GM21367 (cell line): ENCODE measurements around the gene NRG3.

Experiments used
- ATAC-seq: cut with Tn5 transposase; IDR thresholded peaks from one replicate; pipeline ENCODE4 v1.9.1; 2021; ENCODE audit not compliant: unreplicated experiment

Gene NRG3

GRCh38 chr10:81874875-81875466, at the start of gene NRG3:
NRG3 (plus strand) TSS chr10:81875194.
- ATAC-seq, result no peak

DNA sequence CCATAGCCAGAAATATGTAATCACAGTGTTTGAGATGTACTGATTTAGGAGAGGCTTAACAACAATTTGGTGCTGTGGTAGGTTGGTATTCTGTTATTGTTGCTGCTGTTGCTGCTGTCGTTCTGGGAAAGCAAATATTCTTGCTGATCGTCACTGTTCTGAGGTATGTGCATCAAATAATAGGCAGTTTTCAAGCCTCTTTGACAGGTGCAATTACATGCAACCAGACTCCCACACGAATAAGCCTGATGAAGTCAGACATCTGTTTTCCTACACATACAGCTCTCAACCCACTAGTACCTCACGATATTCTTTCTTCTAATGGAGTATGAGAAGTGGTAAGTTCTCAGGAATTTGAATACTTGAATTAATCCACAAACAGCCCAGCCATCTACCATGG, 46.7 kb upstream of the NRG3 start:
- no peak for ATAC-seq

- ATAC-seq, result no peak
Observed at GRCh38 chr10:81831060-81831459, 43.9 kb upstream of the NRG3 start.

DNA sequence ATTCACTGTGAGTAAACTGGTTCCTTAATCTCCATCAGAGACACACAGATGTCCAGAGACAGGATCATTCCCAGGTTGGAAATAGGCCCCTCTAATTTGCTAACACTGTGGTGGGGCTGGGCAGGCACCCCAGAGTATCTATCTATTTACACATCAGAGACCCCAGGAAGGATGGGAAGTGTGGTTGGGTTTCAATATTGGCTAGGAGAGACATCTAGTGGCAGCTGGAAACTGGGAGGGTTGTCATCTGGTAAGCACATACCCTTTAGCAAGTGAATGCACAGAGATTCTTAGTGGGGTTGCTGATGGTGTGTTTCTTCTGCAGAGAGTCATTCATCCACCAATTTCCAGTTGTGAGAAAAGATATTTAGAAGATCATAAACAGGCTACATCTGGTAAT, 36.0 kb upstream of the NRG3 start:
- ATAC-seq, result no peak

- no peak for ATAC-seq
Observed at GRCh38 chr10:81843042-81843441, 32.0 kb upstream of the NRG3 start.

GRCh38 chr10:81847675-81848074, 27.3 kb upstream of the NRG3 start:
- ATAC-seq, result no peak

- no peak for ATAC-seq
Observed at GRCh38 chr10:81848514-81848913, 26.5 kb upstream of the NRG3 start.

- no peak for ATAC-seq
Observed at GRCh38 chr10:81848931-81849330, 26.1 kb upstream of the NRG3 start.

GRCh38 chr10:81862596-81862995, 12.4 kb upstream of the NRG3 start:
- no peak for ATAC-seq

DNA sequence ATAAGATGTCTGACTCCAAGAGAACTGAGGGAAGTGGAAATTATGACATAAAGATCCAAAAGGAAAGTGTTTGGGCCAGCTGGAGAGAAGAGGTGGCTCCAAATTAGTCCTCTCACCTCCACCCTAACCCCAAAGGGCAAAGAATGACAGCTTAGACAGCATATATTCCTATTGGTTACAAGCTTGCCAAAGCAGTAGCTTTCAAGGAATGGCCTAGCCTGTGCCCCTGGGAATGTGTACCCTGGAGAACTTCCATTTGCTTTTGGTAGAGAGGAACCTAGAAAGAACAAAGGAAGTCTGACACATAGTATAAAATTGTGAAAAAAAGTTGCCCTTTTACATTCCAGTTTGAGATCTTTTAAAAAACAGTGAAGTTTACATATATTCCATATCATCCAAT, 11.2 kb upstream of the NRG3 start:
- ATAC-seq, result no peak

DNA sequence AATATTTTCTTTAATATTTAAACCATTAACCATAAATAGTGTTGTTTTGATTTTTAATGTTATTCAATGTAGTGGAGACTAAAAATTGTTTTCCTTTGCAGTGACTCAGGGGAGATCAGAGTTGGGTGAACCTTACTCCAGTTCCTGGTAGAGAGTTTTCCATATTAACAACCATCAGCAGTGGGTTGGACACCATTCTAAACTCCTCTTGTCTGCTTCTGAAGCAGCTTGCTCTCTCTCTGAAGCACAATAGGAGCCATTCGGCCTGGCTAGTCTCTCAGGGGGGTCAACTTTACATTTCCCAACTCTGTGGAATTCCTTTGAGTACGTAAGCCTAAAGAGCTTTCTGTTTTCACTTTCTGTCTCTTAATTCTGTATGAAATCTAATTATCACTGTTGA, 9.4 kb upstream of the NRG3 start:
- ATAC-seq, result no peak

- ATAC-seq, result peak; percentile 82
Observed at GRCh38 chr10:81866753-81867152, 8.2 kb upstream of the NRG3 start.

- no peak for ATAC-seq
Observed at GRCh38 chr10:81870472-81870871, 4.5 kb upstream of the NRG3 start.

- ATAC-seq, result no peak
Observed at GRCh38 chr10:81871558-81871957, 3.4 kb upstream of the NRG3 start.

DNA sequence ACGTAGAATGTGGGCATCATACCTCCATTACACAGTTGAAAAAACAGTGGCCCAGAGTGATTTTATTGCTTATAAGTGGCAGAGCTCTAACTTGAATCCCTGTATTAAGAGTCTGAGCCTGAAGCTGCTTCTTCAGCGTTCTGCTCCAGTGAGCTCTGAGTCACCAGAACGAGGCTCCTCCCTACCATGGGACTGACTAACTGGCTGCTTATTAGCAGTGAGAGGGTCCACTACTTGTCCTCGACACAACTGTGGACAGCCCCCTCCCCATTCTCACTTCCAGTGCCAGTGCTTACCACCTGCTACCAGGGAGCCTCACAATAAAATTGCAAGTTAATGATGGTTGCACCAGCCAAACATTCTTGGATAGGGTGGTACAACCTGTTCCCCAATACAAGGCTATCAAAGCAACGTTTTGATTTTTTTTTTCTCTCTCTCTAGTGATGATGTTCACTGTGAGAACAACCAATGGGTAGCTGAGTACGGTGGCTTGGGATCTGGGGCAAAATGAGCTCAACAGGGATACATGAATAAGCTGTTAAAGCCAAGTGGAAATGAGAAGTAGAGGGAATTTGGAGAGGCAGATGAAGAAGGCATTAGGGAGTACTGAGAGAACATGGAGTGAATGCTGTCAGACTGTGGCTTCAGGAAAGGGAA, 2.7 kb upstream of the NRG3 start:
- no peak for ATAC-seq

DNA sequence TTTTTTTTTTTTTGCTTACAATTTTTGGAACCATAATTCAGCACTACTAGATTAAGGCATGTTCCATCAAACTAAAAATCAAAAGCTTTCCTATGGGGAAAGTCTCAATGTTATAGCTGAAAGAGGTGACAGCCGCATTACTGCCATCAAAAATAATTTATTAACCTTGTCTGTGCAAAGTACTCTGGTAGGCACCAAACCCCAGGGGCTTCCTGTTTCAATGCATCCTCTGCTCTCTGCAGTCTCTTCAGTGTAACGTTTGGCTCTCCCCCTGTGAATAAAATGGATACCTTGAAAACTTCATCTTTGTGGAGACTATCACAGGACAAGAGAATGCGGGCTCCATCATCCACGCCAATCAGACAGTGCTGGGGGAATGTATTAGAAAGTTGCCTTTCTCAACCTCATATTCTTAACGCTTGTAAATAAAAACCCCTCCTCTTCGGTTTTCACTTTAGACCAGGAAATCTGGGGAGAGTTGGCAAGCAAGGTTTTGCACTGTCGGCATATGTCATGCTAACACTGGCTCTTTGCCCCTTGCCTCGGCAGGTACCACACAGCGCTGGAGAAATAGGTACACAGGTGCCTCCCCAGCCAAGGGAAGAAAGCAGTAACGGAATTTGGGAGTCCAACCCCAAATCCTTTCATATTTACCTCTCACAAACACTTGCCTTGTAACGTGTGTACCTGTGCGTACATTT, 1.6 kb upstream of the NRG3 start:
- no peak for ATAC-seq

DNA sequence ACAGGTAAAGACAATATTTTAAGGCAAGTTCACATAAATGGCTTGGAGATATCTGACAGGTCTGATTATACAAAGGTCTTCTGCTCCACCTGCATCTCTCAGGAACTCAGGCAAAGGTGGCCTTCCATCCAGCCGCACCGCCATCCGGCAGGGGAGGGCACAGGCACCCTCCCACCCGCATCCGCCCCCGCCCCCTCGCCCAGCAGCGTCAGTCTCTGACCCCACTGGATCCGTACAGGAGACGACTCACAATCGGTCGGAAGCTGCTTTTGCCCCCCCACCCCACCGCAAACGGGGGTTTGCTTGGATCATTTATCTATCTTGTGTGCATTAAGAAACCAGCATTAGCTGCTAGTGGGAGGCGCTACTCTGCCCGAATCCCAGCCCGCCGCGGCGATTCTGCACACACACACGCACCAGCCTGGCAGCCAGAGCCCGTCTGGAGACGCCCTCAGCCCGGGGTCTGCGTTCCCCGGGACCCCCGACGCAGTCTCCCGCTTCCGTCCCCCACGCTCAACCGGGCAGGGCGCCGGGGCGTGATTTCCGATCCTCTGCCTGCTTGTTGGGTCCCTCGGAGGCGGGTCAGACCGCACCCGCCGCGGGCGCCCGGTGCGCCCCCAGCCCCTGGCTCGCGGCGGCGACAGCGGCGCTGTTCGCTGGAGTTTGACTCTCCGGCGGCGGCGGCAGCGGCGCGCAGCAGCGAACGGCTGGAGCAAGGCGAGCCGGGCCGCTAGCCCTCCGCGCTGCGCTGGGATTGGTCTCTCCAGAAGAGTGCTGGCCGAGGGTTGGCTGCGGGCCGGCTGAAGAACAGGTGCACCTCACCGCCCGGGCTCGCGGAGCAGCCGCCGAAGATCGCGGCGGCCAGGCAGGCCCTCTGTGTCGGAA, 820 bp upstream of the NRG3 start:
- no peak for ATAC-seq

DNA sequence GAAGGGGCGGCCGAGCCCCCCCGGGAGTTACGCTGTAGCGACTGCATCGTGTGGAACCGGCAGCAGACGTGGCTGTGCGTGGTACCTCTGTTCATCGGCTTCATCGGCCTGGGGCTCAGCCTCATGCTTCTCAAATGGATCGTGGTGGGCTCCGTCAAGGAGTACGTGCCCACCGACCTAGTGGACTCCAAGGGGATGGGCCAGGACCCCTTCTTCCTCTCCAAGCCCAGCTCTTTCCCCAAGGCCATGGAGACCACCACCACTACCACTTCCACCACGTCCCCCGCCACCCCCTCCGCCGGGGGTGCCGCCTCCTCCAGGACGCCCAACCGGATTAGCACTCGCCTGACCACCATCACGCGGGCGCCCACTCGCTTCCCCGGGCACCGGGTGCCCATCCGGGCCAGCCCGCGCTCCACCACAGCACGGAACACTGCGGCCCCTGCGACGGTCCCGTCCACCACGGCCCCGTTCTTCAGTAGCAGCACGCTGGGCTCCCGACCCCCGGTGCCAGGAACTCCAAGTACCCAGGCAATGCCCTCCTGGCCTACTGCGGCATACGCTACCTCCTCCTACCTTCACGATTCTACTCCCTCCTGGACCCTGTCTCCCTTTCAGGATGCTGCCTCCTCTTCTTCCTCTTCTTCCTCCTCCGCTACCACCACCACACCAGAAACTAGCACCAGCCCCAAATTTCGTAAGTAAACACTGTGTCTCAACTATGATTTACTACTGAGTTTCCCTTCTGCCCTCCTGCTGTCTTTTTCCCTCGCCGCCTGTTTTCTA, 666 bp downstream of the NRG3 start:
- ATAC-seq, result no peak

GRCh38 chr10:81876253-81877077, 1.5 kb downstream of the NRG3 start:
- ATAC-seq, result no peak

- no peak for ATAC-seq
Observed at GRCh38 chr10:81877596-81877995, 2.6 kb downstream of the NRG3 start.
